ENCODE measurements around the gene DSG3.

DNA sequence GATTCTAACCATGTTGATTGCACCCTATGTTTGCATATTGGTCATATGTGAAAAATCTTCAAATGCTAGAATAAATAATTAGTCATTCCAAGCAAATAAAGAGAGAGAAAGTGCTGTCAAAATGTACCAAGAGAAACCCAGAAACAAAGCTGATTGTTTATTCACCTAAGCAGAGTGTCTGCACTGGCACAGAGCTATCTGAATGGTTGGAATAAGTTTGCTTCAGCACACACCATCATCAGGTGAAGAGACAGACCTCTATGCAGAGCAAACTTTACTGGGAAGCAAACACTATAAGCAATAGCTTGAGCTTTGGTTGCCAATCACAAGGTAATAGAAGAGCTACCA lies 45.5 kb upstream of the DSG3 start:
- TF ChIP-seq, protein P1, sequence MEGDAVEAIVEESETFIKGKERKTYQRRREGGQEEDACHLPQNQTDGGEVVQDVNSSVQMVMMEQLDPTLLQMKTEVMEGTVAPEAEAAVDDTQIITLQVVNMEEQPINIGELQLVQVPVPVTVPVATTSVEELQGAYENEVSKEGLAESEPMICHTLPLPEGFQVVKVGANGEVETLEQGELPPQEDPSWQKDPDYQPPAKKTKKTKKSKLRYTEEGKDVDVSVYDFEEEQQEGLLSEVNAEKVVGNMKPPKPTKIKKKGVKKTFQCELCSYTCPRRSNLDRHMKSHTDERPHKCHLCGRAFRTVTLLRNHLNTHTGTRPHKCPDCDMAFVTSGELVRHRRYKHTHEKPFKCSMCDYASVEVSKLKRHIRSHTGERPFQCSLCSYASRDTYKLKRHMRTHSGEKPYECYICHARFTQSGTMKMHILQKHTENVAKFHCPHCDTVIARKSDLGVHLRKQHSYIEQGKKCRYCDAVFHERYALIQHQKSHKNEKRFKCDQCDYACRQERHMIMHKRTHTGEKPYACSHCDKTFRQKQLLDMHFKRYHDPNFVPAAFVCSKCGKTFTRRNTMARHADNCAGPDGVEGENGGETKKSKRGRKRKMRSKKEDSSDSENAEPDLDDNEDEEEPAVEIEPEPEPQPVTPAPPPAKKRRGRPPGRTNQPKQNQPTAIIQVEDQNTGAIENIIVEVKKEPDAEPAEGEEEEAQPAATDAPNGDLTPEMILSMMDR (IDR thresholded peaks at IDR 0.05): no peak
- TF ChIP-seq POLR2AphosphoS5 (IDR thresholded peaks at IDR 0.05): no peak
